ENCODE data around the gene NELL2. TPM values are rescaled to one million over a fixed set of nuclear protein-coding genes. Genes with fewer than 3 reads are reported as not detected.

Gene NELL2
- total and polyA plus RNA-seq, 4 donors = 0.09 to 0.42 (median 0.17) TPM; not detected in 1

- TF ChIP-seq RXRA (IDR thresholded peaks at IDR 0.05) (no peak), YY1 (IDR thresholded peaks at IDR 0.05) (no peak), FOXA1 (IDR thresholded peaks at IDR 0.05) (no peak), SP1 (IDR thresholded peaks at IDR 0.05) (no peak), GABPA (IDR thresholded peaks at IDR 0.05 in 1 of 2, conservative IDR thresholded peaks at IDR 0.05 in 1 of 2) (no peak), CTCF (IDR thresholded peaks at IDR 0.05; ENCODE audit: low read depth, low read length, missing input control) (no peak), JUND (IDR thresholded peaks at IDR 0.05) (no peak)
Measured at GRCh38 chr12:44511289-44511688, 364.8 kb downstream of the NELL2 start (continued).

GRCh38 chr12:44510510-44510909 lies 365.6 kb downstream of the NELL2 start:
- Histone ChIP-seq H3K4me1 (ENCODE audit: control insufficient read depth in 4 of 4, insufficient read depth in 4 of 4, low read length in 3 of 4) (no peaks in the 10 kb centered on the region), H3K9ac (ENCODE audit: low read depth in 1 of 2, low read length in 2 of 2) (no peak overlapping the region), H3K36me3 (ENCODE audit: control insufficient read depth in 4 of 4, insufficient read depth in 3 of 4, low read depth in 1 of 4, low read length in 3 of 4) (no peaks in the 10 kb centered on the region), H3K27ac (ENCODE audit: low read depth in 1 of 2, low read length in 2 of 2) (no peak overlapping the region), H3K9me3 (ENCODE audit: control insufficient read depth in 4 of 4, low read length in 3 of 4) (no peaks in the 10 kb centered on the region), H3K4me3 (ENCODE audit: low read depth in 1 of 3, low read length in 3 of 3) (no peak overlapping the region), H3K27me3 (ENCODE audit: control insufficient read depth in 4 of 4, insufficient read depth in 4 of 4, low read length in 3 of 4) (no peaks in the 10 kb centered on the region)
- 77% methylated on average over 2 of the region's 2 CpGs for WGBS
- no peak for DNase-seq (ENCODE audit: low spot score)
- no peak for TF ChIP-seq ATF3 (IDR thresholded peaks at IDR 0.05)
- no peak for TF ChIP-seq TAF1 (conservative IDR thresholded peaks at IDR 0.05)
- no peak for TF ChIP-seq SP1 (IDR thresholded peaks at IDR 0.05)
- TF ChIP-seq YY1 (IDR thresholded peaks at IDR 0.05) = no peak
- TF ChIP-seq HNF4A (conservative IDR thresholded peaks at IDR 0.05) = no peak
- TF ChIP-seq FOXA2 (IDR thresholded peaks at IDR 0.05) = no peak
- TF ChIP-seq JUND (IDR thresholded peaks at IDR 0.05) = no peak
- TF ChIP-seq FOXA1 (IDR thresholded peaks at IDR 0.05) = no peak
- TF ChIP-seq GABPA (IDR thresholded peaks at IDR 0.05 in 1 of 2, conservative IDR thresholded peaks at IDR 0.05 in 1 of 2) = no peak
- no peak for TF ChIP-seq REST (IDR thresholded peaks at IDR 0.05)
- TF ChIP-seq RXRA (IDR thresholded peaks at IDR 0.05) = no peak
- TF ChIP-seq MAX (IDR thresholded peaks at IDR 0.05) = no peak
- no peak for TF ChIP-seq EGR1 (IDR thresholded peaks at IDR 0.05; ENCODE audit: low read depth in 2 of 2)
- TF ChIP-seq NR2F2 (IDR thresholded peaks at IDR 0.05) = no peak
- TF ChIP-seq CTCF (IDR thresholded peaks at IDR 0.05; ENCODE audit: low read depth, low read length, missing input control) = no peak
- TF ChIP-seq ZBTB33 (IDR thresholded peaks at IDR 0.05) = no peak

Data from liver (tissue), 9 donors.